Stimulated activated CD4-positive, alpha-beta T cell treated with anti-CD3 and anti-CD28 coated beads, Interleukin-4, amount 100 ng/mL, for 48 hours (primary cell): ENCODE results near the gene SRSF4.
A peak's percentile ranks its signal among the peaks of the same experiment; 100 is the strongest.

Experiments used
- DNase-seq, 2 donors: peaks; one replicate each; pipeline ENCODE4 v3.0.0-alpha.2; 2020; ENCODE audit warnings: low read depth in 2 of 2

SRSF4 gene

GRCh38 chr1:29200906-29201594 is 19.4 kb upstream of the SRSF4 start:
- no peak for DNase-seq

GRCh38 chr1:29197993-29198392 is 16.3 kb upstream of the SRSF4 start:
- no peak for DNase-seq

GRCh38 chr1:29197590-29197924 is 15.9 kb upstream of the SRSF4 start:
- DNase-seq = no peak

- DNase-seq = no peak
These were observed 15.3 kb upstream of the SRSF4 start for GRCh38 chr1:29196863-29197589.

GRCh38 chr1:29195881-29196291 is 14.2 kb upstream of the SRSF4 start:
- no peak for DNase-seq

GRCh38 chr1:29193879-29194455 is 12.3 kb upstream of the SRSF4 start:
- DNase-seq = no peak

- DNase-seq = no peak
These were observed 9.0 kb upstream of the SRSF4 start for GRCh38 chr1:29190718-29191117.

- DNase-seq = no peak
These were observed 5.0 kb upstream of the SRSF4 start for GRCh38 chr1:29186707-29187106.

GRCh38 chr1:29186252-29186651 is 4.6 kb upstream of the SRSF4 start:
- no peak for DNase-seq

GRCh38 chr1:29183287-29183686 is 1.6 kb upstream of the SRSF4 start:
- no peak for DNase-seq

- peak in 1 of 2 donors; percentile 16 for DNase-seq
These were observed 945 bp downstream of the SRSF4 start for GRCh38 chr1:29180497-29181412.

GRCh38 chr1:29179641-29180184 is 2.0 kb downstream of the SRSF4 start:
- no peak for DNase-seq

- no peak for DNase-seq
These were observed 4.5 kb downstream of the SRSF4 start for GRCh38 chr1:29177022-29177705.

- DNase-seq = no peak
These were observed 5.1 kb downstream of the SRSF4 start for GRCh38 chr1:29176576-29176975.

GRCh38 chr1:29172415-29172939 is 9.2 kb downstream of the SRSF4 start:
- DNase-seq = no peak

GRCh38 chr1:29171521-29171920 is 10.2 kb downstream of the SRSF4 start:
- DNase-seq = no peak

GRCh38 chr1:29171089-29171488 is 10.6 kb downstream of the SRSF4 start:
- DNase-seq = no peak

GRCh38 chr1:29169976-29170375 is 11.7 kb downstream of the SRSF4 start:
- DNase-seq = no peak

GRCh38 chr1:29167904-29168303 is 13.8 kb downstream of the SRSF4 start:
- no peak for DNase-seq

GRCh38 chr1:29166291-29166878 is 15.3 kb downstream of the SRSF4 start:
- no peak for DNase-seq

GRCh38 chr1:29164588-29164987 is 17.1 kb downstream of the SRSF4 start:
- DNase-seq = no peak
